Esophagus squamous epithelium (tissue), 5 donors: ENCODE measurements around the gene PSAPL1. TPM values are rescaled to one million over a fixed set of nuclear protein-coding genes. Genes with fewer than 3 reads are reported as not detected.
A peak's percentile ranks its signal among the peaks of the same experiment; 100 is the strongest.

Experiments
- DNase-seq: peaks from one replicate; lab custom pipeline; 2025; lab: John Stamatoyannopoulos, UW
- H3K27ac ChIP-seq, 4 donors: fragments of 200-600 bp; sonication (generic); one replicate each; pipeline ENCODE4 v1.5.1; 2016 to 2019; ENCODE audit warnings: mild to moderate bottlenecking in 1 of 4
- H3K27me3 ChIP-seq, 4 donors: fragments of 200-600 bp; sonication (generic); 1 replicate in 3 of 4; 2 replicates in 1 of 4; pipeline versions ENCODE4 v1.5.1 to v1.6.0; 2017 to 2021; ENCODE audit warnings: antibody characterized with exemption in 1 of 4
- H3K36me3 ChIP-seq, 3 donors: fragments of 200-600 bp; sonication (generic); one replicate each; pipeline ENCODE4 v1.5.1; 2016 to 2019
- H3K4me1 ChIP-seq, 3 donors: fragments of 200-600 bp; sonication (generic); one replicate each; pipeline ENCODE4 v1.5.1; 2017 to 2019
- H3K4me3 ChIP-seq, 4 donors: fragments of 200-600 bp; sonication (generic); 1 replicate in 3 of 4; 2 replicates in 1 of 4; pipeline ENCODE4 v1.5.1; 2016 to 2019; ENCODE audit warnings: mild to moderate bottlenecking in 2 of 4, moderate library complexity in 1 of 4
- H3K9me3 ChIP-seq, 3 donors: fragments of 200-600 bp; sonication (generic); one replicate each; pipeline ENCODE4 v1.5.1; 2016 to 2019
- CTCF ChIP-seq, 6 experiments: fragments of 450-650 bp in 4 of 6; fragments of 200-600 bp in 2 of 6; sonication (generic) in 2 of 6; IDR thresholded peaks; one replicate each; pipeline ENCODE4 v1.5.1; 2016 to 2019; ENCODE audit warnings: antibody characterized with exemption in 6 of 6, mild to moderate bottlenecking in 4 of 6, moderate library complexity in 4 of 6
- POLR2A ChIP-seq, 4 donors: fragments of 450-650 bp; IDR thresholded peaks; one replicate each; pipeline ENCODE4 v1.6.1; 2017; ENCODE audit warnings: antibody characterized with exemption in 4 of 4, mild to moderate bottlenecking in 4 of 4, moderate library complexity in 3 of 4
- WGBS, 2 donors: methylation state at CpG; one replicate each; pipeline ENCODE4 v1.1.5; 2018; 5-methylcytosine and 5-hydroxymethylcytosine counted together
- intact Hi-C: fragments of 100-400 bp; cut with DNase I; formaldehyde crosslinking; loops from one replicate; pipeline ENCODE4 v1.15.0; 2022
- total RNA-seq, 4 donors: library from RNA; depleted of rRNA; stranded (reverse); fragments of >200 nt; gene quantifications; one replicate each; pipeline ENCODE4 v1.1.0, GENCODE V29; 2016
- donor health status: DM: yes; HTN: yes; CAD: no.

PSAPL1 gene
- total RNA-seq, 4 donors from 2014 or later = under 0.01 to 0.15 (median 0.09) TPM; not detected in 1

GRCh38 chr4:7433376-7434140 lies 1.2 kb downstream of the PSAPL1 start:
- Histone ChIP-seq H3K4me1 (peaks cover 2 to 29% (median 10%) of the 10 kb centered on the region in 3 donors), H3K36me3 (no peaks in the 10 kb centered on the region), H3K27ac (no peak overlapping the region), H3K27me3 (peaks cover 0 to 9% (median 0%) of the 10 kb centered on the region in 4 donors), H3K9me3 (no peaks in the 10 kb centered on the region), H3K4me3 (no peak overlapping the region)
- intact Hi-C loops = no loop called here
- no peak for DNase-seq
- no peak for TF ChIP-seq POLR2A (IDR thresholded peaks at IDR 0.05)
- WGBS, 2 donors = 85 to 92% methylated on average over 10 of the region's 28 CpGs

GRCh38 chr4:7432531-7433375 lies 2.0 kb downstream of the PSAPL1 start:
- WGBS, 2 donors = 86 to 92% methylated on average over 6 to 15 of the region's 23 CpGs
- H3K27ac ChIP-seq = no peak overlapping the region
- H3K4me3 ChIP-seq = no peak overlapping the region
- intact Hi-C loops = no loop called here
- H3K4me1 ChIP-seq = peaks cover 2 to 29% (median 10%) of the 10 kb centered on the region in 3 donors
- H3K36me3 ChIP-seq = no peaks in the 10 kb centered on the region
- H3K9me3 ChIP-seq = no peaks in the 10 kb centered on the region
- H3K27me3 ChIP-seq = peaks cover 0 to 9% (median 0%) of the 10 kb centered on the region in 4 donors
- TF ChIP-seq POLR2A (IDR thresholded peaks at IDR 0.05) (no peak), CTCF (IDR thresholded peaks at IDR 0.05) (no peak)
- DNase-seq = no peak

- H3K27ac ChIP-seq = no peak overlapping the region
- intact Hi-C loops = no loop called here
- no peaks in the 10 kb centered on the region for H3K9me3 ChIP-seq
- no peak overlapping the region for H3K4me3 ChIP-seq
- peaks cover 2 to 29% (median 10%) of the 10 kb centered on the region in 3 donors for H3K4me1 ChIP-seq
- H3K27me3 ChIP-seq = peaks cover 0 to 9% (median 0%) of the 10 kb centered on the region in 4 donors
- 75 to 90% methylated on average over 4 to 23 of the region's 27 CpGs for WGBS, 2 donors
- no peak for TF ChIP-seq POLR2A (IDR thresholded peaks at IDR 0.05)
- TF ChIP-seq CTCF (IDR thresholded peaks at IDR 0.05) = peak in 1 of 6 experiments; percentile 18
- no peak for DNase-seq
- H3K36me3 ChIP-seq = no peaks in the 10 kb centered on the region
These were observed 2.8 kb downstream of the PSAPL1 start for GRCh38 chr4:7431696-7432530.

- H3K27me3 ChIP-seq = peaks cover 0 to 9% (median 0%) of the 10 kb centered on the region in 4 donors
- peaks cover 2 to 29% (median 10%) of the 10 kb centered on the region in 3 donors for H3K4me1 ChIP-seq
- intact Hi-C loops = no loop called here
- no peak for DNase-seq
- no peak overlapping the region for H3K4me3 ChIP-seq
- H3K27ac ChIP-seq = no peak overlapping the region
- WGBS, 2 donors = 60 to 67% methylated on average over 3 to 7 of the region's 17 CpGs
- no peaks in the 10 kb centered on the region for H3K9me3 ChIP-seq
- TF ChIP-seq POLR2A (IDR thresholded peaks at IDR 0.05) = no peak
- TF ChIP-seq CTCF (IDR thresholded peaks at IDR 0.05) = no peak
- H3K36me3 ChIP-seq = no peaks in the 10 kb centered on the region
These were observed 3.6 kb downstream of the PSAPL1 start for GRCh38 chr4:7430965-7431695.
